ENCODE results near the gene PKMYT1.
"Not testable (repeated sequence)": the region's sequence is repeated elsewhere in the genome, so short reads cannot be mapped to it uniquely, and the experiment has no call there.

The PKMYT1 gene

DNA sequence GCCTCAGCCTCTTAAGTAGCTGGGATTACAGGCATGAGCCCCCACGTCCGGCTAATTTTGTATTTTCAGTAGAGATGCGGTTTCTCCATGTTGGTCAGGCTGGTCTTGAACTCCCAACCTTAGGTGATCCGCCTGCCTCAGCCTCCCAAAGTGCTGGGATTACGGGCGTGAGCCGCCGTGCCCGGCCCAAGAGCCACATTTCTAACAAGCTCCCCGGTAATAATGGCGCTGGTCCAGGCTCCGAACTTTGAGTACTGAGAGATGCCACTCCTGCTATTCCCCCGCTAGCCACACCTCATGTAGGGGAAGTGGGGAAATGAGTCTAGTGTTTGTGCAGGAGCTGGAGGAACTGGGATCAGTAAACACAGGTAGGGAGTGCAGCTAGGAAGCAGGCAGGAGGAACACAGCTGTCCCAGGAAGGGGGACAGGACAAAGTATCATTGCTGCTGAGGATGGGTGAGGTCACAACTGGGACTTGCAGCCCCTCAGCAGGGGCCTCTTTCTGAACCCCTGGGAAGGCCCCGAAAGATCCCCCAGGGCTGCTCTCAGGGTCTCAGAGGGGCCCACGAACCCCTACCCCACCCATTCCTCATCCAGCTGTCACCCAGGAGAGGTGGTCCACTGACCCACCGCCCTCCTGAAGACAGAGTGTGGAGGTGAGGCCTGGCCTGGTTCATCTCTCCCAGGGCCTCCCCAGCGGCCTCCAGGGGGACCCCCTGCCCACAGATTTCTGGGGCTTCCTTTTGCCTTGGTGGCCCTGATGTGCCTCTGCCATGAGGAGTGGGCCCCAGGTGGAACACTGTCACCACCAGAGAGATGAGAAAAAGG lies 19.8 kb downstream of the PKMYT1 start:
- no peak for DNase-seq (ENCODE audit: low read depth)

DNA sequence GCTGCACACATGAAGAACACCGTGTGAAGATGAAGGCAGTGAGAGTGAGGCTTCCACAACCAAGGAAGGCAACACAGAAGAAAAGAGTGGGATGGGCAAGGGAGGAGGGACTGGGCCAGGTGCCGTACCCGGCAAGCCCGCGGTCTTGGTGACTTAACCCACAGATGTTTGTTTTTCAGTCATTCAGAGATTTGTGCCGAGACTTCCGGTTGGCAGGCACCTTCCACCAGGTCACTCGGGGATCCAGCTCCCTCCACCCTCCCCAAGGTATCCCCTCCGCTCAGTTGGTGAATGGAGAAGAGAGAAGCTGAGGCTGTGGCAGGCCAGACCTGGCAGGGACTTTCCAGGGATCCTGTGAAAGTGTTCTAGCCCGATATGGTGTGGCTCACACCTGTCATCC lies 21.0 kb downstream of the PKMYT1 start:
- no peak for DNase-seq (ENCODE audit: low read depth)

DNA sequence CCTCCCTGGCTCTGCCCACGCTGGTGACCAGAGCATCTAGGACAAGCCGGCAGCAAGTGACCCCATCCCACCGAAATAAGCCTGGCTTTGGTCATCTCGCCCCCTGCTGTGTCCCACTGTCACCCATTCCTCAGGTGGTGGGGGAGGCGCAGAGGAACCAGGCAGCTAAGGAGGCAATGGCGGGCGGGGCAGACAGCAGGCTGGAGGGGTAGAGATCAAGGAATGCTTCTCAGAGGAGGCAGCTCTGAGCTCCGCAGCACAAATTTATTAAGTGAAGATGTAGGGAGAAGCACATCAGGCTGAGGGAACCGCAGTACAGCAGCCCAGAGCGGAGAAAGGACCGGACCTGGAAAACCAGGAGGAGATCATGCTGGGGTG lies 23.7 kb downstream of the PKMYT1 start:
- DNase-seq (ENCODE audit: low read depth) = no peak

DNA sequence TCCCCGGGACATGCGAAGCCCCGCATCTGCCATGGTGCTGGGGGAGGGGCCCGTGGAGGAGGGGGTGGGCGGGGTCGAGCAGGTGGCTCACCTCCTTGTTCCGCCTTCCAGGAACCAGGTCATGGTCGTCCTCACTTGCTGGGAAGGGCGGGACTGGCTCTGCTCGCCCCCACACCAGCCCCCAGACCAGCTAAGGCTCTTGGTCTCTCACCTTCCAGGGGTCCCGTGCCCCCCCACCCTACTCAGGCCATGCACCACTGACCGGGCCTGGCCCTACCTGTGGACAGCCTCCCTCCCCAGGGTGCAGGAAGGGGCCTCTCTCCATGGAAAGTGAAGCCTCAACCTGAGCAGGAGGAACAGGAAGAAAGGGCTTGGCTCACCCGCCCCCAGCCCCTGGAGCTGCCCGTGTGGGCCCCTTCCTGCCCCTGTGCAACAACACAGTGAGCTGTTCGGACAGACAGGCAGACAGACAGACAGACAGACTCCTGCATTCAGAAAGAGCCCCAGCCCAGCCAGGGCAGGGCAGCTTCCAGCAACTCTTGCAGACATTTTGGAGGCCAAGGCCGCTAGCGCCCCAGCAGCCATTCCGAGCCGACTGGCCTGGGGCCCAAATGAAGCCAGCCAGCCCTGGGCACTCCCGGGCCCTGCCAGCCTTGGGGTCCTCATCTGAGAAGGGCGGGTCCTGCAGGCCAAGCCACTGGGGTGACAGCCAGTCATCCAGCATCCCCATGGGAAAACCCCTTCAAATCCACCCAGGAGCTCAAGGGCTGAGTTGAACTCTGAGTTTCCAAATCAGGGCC lies 24.3 kb downstream of the PKMYT1 start:
- DNase-seq (ENCODE audit: low read depth) = no peak

DNA sequence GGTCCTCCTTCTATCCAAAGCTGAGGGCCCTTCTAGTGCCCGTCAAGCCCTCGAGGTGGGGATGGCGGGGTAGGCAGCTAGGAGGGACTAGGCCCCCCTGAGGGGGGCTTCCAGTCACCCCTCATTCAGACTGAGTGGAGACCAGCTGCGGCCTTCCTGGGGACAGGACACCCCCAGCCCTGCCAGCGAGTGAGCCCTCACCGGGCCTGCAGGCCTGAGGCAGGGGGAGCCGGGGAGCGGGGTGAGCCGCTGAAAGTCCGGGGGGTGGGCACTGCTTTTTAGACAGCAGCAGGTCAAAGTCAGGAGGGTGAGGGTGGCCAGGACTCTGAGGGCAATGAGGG lies 24.8 kb downstream of the PKMYT1 start:
- no peak for DNase-seq (ENCODE audit: low read depth)

DNA sequence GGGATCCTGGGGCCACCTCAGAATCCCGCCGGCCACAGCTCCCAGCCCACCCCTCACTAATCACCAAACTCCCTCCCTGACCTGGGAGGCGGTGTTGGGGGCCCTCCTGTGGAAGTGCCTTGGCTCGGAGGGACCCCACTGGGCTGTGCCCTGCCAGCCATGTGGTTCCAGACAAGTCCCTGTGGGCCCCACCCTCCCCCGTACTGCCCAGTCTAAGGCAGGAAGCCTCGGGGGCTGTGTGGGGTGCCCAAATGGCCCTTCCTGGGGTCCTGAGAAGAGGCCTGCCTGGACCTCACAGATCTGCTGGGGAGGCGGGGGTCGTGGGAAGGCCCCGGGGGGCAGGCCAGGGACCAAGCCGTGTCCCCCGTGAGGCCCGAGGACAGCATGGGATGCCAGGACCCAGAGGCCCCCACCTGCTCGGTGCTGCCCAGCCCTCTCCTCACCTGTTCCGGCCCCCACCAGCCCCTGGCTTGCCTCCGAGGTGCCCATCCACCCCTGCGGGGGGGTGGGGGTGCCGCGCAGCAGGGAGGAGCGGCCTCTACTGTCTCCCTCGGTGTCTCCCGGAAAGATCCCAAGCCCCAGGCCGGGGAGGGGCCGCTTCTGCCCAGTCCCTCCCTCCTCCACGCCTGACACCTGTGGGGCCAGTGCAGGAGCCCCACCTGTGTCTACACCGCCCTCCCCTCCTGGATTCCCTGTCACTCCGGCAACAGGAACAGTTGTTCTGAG lies 25.4 kb downstream of the PKMYT1 start:
- DNase-seq (ENCODE audit: low read depth) = no peak

DNA sequence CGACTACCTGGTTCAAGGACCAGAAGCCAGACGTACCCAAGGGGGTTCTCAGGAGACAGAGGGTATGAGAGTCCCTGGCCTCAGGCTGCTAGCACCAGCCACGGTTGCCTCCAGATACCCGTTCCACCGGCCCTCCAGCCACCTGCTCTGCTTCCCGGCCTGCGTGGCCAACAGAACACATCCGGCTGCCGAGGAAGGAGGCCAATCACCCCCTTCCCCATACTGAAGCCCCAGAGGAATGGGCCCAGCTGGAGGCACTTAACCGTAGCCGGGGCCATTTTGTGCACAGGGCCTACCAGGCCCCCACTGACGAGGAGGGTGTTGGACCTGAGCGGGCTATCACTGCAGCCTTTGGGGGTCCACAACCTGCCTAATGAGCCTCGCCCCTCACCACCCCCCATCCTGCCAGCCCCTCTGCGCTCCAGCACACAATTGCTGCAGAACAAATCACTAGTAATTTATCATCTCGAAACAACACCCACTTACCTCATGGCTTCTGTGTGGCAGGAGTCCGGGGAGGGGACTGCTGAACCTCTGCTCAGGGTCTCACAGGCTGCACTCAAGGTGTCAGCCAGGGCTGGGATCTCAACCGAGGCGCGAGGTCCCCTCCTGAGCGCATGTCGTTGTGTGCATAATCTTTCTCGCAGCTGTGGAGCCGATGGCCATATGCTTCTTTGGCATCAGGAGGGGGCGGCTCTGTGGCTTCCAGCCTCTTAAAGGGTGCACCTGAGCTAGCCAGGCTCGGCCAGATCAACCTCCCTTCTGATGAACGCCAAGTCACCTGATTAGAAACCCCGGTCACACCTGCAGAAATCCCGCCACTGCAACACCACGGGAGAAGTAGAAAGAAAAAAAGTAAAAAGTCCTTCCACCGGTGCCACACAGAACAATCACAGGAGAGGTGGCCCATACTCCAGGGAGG lies 26.3 kb downstream of the PKMYT1 start:
- no peak for DNase-seq (ENCODE audit: low read depth)

DNA sequence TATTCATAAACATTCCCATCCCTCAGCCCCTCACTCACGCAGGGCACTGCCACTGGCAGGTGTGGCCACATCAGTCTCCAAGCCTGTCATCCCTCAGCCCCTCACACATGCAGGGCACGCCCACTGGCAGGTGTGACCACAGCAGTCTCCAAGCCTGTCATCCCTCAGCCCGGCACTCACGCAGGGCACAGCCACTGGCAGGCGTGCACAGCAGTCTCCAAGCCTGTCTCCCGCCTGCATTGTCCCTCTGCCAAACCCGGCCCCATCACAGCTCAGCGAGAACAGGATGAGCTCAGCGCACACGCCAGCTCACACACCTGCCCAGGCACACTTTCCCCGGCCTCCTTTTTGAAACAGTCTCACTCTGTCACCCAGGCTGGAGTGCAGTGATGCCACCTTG lies 27.6 kb downstream of the PKMYT1 start:
- no peak for DNase-seq (ENCODE audit: low read depth)

DNA sequence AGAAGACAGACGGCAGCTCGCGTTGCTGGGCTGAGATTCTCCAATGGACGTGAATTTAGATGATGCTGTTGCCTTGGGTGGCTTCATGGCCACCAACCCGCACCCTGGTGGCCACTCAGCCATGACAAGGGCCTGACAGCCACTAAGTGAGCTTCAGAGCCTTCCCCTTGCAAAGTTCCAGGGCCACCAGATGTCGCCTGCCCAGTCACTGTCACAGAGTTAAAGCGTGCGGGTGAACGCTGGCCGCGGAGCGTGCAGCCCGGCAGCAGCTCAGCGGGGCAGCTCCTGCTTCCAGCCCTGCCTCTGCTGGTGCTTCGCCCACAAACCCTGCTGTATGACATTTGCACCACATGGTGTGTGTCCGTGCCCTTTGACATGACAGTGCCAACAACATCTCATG lies 29.5 kb downstream of the PKMYT1 start:
- no peak for DNase-seq (ENCODE audit: low read depth)

DNA sequence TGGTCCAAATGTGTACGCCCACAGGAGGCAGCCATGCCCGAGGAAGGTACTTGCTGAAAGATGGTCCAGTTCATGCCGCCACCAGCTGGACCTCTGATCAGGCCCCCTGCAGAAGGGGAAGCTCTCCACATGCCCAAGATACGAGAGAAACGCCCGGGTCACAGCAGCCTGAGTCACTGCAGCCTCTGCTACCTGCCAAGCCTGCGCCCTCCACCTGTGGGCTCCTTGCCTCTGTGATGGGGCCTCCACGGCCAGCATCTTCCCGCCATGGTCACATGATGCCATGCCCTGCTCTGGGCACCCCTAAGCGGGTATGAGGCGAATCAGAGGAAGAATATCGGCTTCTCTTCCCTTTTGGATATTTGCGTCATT lies 29.9 kb downstream of the PKMYT1 start:
- no peak for DNase-seq (ENCODE audit: low read depth)

DNA sequence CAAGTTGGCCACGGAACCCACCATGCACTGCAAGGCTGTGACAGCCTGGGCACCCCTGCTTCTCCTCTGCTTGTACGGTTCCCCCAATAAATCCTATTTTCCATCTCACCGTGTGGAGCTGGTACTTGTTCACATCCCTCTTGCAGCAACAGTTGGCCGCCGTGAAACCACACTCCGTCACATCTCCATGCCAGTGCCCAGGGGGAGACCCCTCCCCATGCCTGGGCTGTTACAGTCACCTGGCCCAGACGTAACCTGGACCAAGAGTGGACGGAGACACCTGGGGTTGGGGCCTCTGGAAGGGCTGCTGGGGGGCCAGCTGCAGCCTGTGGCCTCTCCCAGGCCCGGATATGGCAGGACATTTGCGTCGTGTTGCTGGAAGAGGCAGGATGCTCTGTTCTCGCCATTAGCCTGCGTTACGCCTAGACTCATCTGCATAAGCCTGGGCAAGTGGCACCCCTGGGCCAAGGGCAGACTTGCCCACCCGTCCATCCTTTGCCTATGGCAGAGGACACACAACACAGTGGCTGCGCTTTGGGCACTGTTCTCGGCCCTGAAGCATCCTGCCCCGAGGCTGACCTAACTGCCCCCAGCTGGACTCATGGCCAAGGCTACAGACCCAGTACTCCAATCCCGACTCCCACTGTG lies 30.4 kb downstream of the PKMYT1 start:
- no peak for DNase-seq (ENCODE audit: low read depth)

DNA sequence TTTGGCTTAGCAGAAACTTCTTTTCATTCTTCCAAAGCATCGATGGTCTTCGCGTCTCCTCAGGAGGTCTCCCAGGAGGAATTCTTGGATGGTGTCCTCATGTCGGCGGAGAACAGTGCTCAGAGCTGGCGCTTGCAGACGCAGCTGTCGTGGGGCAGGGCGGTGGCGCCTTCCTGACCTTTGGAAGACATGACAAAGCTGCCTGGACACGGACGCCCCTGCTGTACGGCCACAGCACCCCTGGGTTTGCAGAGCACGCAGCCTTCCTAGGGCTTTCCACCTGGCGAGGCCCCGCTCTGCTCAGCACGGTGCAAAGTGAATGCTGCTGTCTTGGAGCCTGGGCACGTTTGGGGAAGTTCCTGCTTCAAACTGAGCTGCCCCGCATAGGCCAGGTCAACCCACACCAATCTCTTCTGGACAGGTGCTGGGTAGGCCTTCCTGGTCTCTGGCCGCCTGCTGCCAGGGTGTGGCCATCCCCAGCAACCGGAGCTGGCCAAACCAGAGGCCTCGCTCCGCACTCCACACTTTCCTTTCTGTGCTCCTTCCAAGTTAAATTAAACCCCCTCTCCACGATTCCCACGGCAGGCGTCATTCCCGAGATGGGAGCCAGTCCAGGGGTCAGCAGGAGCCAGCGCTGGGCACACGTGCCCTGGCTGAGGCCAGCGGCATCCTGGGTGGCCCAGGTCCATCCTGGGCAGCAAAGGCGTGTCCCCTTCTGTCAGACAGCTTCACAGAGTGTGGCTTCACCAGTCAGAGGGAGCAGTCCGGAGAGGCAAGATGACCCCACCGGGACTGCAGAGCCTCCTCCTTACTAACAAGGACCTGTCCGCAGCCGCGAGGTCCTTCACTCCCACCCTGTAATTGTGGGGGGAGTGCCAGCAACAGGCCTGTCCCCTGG lies 31.2 kb downstream of the PKMYT1 start:
- DNase-seq (ENCODE audit: low read depth) = no peak

DNA sequence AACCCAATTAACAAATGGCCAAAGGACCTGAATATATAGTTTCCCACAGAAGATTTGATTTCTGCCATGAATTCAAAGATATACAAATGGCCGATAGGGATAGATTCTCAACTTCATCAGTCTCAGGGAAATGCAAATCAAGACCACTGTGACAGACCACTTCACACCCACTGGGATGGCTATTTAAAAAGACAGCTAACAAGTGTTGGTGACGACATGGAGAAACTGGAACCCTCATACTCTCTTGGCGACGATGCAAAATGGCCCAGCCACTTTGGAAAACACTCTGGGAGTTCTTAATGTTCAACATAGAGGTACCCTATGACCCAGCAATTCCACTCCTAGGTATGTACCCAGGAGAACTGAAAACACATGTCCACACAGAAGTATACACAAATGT lies 33.6 kb downstream of the PKMYT1 start:
- no peak for DNase-seq (ENCODE audit: low read depth)

DNA sequence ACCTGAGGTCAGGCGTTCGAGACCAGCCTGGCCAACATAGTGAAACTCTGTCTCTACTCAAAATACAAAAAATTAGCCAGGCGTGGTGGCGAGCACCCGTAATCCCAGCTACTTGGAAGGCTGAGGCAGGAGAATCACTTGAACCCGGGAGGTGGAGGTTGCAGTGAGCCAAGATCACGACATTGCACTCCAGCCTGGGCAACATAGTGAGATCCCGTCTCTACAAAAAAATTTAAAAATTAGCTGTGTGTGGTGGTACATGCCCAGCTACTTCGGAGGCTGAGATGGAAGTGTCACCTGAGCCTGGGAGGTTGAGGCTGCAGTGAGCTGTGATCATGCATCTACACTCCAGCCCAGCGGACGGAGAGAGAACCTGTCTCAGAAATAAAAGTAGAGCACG lies 36.5 kb downstream of the PKMYT1 start:
- not testable (repeated sequence) for DNase-seq (ENCODE audit: low read depth)

DNA sequence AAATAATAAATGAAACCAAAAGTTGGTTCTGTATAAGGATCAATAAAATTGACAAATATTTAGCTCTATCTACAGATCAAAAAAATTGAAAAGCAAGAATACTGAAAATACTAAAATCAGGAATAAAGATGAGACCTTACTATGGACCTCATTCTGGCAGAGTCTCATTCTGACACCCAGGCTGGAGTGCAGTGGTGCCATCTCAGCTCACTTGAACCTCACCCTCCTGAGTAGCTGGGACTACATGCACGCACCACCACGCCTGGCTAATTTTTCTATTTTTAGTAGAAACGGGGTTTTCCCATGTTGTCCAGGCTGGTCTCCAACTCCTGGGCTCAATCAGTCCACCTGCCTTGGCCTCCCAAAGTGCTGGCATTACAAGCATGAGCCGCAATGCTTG lies 38.2 kb downstream of the PKMYT1 start:
- no peak for DNase-seq (ENCODE audit: low read depth)

DNA sequence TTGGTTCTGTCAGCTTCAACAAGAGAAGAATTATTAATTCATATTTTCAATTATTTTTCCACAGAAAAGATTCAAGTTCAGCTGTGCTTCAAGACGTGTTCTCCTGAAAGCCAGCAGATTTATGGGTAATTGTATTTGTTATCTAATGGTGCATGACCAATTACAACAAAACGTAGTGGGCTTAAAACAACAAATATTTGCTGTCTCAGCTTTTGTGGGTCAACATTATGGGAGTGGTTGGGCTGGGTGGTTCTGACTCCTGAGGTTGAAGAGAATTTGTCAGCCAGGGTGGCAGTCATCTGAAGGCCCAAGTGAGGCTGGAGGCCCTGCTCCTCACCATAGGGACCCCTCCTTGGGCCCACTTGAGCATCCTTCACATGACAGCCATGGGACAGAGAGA lies 40.3 kb downstream of the PKMYT1 start:
- no peak for DNase-seq (ENCODE audit: low read depth)

DNA sequence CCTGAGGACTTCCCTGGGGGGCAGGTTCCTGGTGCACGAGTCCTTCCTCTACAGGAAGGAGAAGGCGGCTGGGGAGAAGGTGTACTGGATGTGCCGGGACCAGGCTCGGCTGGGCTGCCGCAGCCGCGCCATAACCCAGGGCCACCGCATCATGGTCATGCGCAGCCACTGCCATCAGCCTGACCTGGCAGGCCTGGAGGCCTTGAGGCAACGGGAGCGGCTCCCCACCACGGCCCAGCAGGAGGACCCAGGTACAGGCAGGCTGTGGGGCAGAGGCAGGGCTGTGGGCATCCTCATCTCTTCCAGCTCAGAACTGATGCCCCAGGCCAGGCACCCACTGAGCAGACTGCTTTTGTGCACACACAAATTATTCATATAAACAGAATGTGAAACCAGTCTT lies 42.0 kb downstream of the PKMYT1 start:
- DNase-seq (ENCODE audit: low read depth) = no peak

DNA sequence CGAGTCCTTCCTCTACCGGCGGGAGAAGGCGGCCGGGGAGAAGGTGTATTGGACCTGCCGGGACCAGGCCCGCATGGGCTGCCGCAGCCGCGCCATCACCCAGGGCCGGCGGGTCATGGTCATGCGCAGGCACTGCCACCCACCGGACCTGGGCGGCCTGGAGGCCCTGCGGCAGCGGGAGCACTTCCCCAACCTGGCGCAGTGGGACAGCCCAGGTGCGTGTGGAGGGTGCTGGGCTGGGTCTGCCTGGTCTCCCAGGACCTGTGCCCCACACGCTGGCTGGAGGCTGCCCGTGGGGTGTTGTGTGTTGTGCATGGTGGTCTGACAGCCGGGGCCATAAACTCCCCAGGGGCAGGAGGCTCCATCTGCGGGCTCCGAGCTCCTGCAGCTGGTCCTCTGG lies 43.1 kb downstream of the PKMYT1 start:
- no peak for DNase-seq (ENCODE audit: low read depth)

DNA sequence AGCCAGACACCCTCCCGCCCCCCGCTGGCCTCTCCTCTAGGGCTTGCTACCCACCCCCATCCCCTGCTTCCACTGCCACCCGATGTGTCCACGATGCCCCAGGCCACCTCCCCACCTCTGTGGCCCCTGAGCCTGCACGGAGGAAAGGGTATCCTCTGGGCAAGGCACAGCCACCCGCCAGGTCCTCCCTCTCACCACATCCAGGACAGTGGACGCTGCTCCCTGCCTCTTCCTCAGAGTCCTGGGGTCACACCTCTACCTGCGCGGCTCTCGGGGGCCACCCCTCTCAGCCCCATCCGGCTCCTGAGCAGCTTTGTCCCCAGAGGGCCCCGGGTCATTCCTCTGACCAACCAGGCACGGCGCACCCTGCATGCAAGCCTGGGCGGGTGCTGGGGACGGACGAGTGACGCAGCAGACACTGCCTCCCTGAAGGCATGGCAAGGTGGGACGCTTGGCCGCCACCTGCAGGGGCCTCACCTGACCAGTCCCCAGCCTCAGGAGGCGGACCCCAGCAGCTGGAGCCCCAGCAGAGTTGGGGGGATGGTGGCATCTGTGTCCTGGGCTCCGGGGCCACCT lies 43.7 kb downstream of the PKMYT1 start:
- no peak for DNase-seq (ENCODE audit: low read depth)

DNA sequence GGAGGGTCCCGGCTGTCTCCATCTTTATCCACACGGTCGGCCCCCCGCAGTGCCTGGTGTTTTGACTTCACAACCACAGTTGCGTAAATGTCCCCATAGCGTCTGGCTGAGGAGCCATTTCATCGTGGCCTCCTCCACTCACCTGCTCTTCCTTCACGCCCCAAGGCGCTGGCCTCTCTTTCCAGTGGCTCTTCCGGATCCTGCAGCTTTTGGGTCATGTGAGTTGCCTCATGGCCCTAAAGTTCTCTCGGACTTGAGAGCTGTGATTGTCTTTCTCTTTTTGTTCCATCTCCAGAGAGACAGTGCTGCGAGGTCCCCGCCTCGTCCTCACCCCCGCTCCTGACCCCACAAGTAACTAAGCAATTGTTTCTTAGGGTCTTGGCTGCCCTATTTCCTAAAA lies 45.8 kb downstream of the PKMYT1 start:
- no peak for DNase-seq (ENCODE audit: low read depth)
